SK-N-SH treated with all-trans-retinoic acid at 6 μM for 48 hours (cell line): ENCODE measurements around the gene CHMP1B.

Experiments
- CREB5 ChIP-seq: fragments of 250-450 bp; sonication (Bioruptor Pico); IDR thresholded peaks from 2 replicates; pipeline ENCODE4 v1.5.1; 2020; ENCODE audit warnings: low read depth, mild to moderate bottlenecking, moderate library complexity
- GLIS3 ChIP-seq: fragments of 250-450 bp; sonication (Bioruptor Pico); IDR thresholded peaks from 2 replicates; pipeline ENCODE4 v1.5.0; 2020; ENCODE audit warnings: mild to moderate bottlenecking, moderate library complexity
- ISL1 ChIP-seq: fragments of 250-450 bp; sonication (Bioruptor Pico); IDR thresholded peaks from 2 replicates; pipeline ENCODE4 v2.1.2; 2022; ENCODE audit warnings: mild to moderate bottlenecking, moderate library complexity
- PATZ1 ChIP-seq: fragments of 250-450 bp; sonication (Bioruptor Pico); IDR thresholded peaks from 2 replicates; pipeline ENCODE4 v1.8.0; 2020; ENCODE audit warnings: mild to moderate bottlenecking, moderate library complexity, borderline replicate concordance
- SNAI2 ChIP-seq: fragments of 250-450 bp; sonication (Bioruptor Pico); IDR thresholded peaks from 2 replicates; pipeline ENCODE4 v1.5.0; 2020; ENCODE audit warnings: mild to moderate bottlenecking, moderate library complexity

GRCh38 chr18:11842562-11842961 is 8.7 kb upstream of the CHMP1B start:
- no peak for TF ChIP-seq PATZ1 (CRISPR knock-in tag)
- no peak for TF ChIP-seq CREB5
- no peak for TF ChIP-seq GLIS3 (CRISPR knock-in tag)
- no peak for TF ChIP-seq ISL1 (CRISPR knock-in tag)
- TF ChIP-seq SNAI2: no peak
